Pulmonary artery endothelial cell (primary cell): ENCODE data around the gene SPOCK3. TPM values are rescaled to one million over a fixed set of nuclear protein-coding genes. Genes with fewer than 3 reads are reported as not detected.
"Not testable (repeated sequence)": the region's sequence is repeated elsewhere in the genome, so short reads cannot be mapped to it uniquely, and the experiment has no call there.

Experiments
- DNase-seq: peaks from one replicate; pipeline ENCODE4 v3.0.0-alpha.2; 2011; ENCODE audit warnings: low read depth, low spot score
- total RNA-seq: library from RNA; depleted of rRNA; stranded (reverse); fragments of >200 nt; gene quantifications from 2 replicates; pipeline ENCODE4 v1.2.3, GENCODE V29; 2014

SPOCK3 gene
- total RNA-seq, 1 donor from 2014 or later: not detected

DNA sequence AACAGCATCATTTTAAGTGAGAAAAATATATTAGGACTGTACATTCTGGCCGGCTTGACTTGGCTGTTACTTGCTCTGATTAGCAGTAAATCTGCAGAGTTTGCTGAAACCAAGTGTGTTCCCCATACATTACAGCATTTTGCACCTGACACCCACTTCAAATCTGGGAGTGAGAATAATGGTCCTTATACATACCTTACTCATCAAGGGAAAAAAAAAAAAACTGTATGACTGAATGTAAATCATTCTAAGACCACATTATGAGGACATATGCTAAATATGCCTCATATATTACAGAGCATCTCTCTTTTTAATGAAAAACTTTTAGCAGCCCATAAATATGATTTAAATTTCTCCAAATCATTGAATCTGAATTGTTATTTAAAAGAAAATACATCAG lies 406.7 kb downstream of the SPOCK3 start:
- no peak for DNase-seq

DNA sequence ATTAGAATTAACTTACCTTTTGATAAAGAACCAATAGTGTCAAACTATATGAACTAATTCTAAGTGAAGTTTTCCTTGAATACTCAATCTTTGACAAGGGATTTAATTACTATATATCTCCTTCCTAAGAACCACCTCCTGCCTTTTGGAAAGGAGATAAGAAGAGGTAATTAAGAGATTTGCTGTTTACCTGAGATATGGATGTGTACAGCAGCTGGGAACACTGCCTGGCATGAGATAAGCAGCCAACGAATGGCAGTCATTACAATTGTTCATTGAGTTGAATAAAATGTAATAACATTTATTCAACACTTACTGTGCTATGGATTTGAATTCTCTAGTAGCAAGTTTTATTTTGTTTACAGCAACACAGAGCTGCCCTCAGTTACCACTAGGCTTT lies 407.1 kb downstream of the SPOCK3 start:
- no peak for DNase-seq

DNA sequence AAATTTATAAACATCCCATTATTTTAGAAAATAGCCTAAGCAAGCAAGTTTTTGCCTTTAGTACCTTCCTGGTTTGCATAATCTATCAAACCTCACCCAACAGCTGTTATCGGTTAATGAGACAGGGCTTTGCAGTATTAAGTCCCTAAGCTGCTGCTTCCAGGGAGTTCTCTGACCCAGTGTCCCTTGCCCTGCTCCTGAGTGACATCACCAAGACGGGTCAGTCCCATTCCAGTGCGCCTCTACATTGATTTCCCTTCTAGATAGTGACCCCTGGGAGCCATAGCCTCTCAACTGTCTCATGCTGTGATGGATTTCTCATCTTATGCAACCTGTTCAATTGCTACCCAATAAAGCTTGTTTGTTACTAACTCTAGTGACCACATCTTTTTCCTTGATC lies 410.4 kb downstream of the SPOCK3 start:
- no peak for DNase-seq

DNA sequence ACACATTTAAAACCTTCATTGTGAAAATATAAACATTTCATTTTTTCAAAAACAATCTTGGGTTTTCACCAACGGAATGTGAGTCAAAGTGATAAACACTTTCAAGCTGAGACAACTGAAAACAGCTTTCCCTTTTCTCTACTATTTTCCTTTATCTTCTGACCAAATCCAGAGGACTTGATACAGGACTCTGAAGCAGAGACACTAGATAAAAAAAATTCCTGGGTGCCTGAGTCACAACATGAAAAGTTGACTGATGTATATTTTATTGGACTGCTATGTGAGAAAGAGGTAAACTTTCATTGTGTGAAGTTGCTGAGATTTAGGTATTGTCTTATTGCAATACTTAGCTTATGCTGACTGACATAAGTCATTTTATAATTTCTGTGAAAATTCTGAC lies 411.2 kb downstream of the SPOCK3 start:
- DNase-seq: no peak

DNA sequence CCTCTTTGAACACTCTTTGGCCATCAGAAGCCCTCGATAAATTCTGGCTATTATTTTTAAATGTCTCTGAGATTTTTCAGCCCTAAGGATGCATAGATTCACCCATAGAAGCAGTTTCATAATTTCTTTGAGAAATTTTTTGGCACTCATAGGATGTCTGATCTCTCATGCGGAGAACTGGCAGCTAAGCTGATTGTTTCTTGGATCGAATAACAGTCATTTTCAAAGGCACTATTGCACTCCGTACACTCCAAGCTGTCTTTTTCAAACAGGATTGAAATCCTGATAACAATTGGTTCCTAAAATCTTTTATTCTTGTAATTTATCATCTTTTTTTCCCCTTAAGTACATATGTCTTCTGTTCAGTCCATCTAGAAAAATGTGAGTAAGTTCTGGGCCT lies 411.9 kb downstream of the SPOCK3 start:
- no peak for DNase-seq

DNA sequence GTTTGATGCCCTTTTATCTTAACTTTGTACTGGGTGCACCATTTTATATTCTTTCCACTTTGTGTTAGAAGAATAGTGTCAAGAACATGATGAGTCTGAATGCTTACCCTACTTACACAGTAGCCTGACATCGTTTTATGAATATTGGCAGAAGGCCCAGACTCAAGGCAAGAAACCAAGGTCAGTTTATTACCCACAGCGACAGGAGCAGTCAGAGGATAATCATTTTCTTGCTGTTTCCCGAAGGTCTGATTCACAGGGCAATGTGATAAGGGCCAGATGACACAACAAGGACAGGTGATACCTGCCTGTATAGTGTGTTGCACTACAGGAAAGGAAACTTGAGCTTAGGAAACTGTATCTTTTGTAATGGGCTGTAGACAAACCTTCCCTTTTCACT lies 417.4 kb downstream of the SPOCK3 start:
- DNase-seq: no peak

DNA sequence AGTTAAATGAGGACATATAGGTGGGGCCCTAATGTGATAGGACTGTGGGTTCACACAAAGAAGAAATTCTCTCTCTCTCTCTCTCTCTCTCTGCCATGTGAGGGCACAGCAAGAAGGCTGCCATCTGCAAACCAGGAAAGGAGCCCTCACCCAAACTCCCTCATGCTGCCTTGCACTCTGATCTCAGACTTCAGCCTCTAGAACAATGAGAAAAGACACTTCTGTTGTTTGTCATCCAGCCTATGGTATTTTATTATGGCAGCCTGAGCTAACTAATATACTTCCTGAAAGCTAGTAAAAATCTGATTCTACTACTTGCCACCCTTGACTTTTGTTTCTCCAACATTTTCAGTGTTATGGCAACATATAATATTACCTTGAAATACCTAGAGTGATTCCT lies 425.9 kb downstream of the SPOCK3 start:
- no peak for DNase-seq

DNA sequence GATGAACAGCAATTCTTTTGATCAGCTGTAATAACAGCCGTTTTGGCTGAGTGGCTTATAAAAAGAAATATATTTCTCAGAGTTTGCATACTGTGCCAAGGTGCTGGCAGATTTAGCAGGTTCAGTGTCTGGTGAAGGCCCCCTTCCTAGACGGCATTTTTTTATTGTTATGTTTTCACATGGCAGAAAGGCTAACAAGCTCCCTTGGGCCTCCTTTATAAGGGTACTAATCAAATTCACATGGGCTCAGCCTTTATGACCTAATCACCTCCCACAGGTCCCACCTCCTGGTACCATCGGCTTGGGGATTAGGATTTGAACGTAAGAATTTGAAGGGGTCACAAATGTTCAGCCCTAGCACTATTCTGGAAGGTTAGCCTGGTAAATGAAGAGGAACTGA lies 431.9 kb downstream of the SPOCK3 start:
- DNase-seq: no peak

DNA sequence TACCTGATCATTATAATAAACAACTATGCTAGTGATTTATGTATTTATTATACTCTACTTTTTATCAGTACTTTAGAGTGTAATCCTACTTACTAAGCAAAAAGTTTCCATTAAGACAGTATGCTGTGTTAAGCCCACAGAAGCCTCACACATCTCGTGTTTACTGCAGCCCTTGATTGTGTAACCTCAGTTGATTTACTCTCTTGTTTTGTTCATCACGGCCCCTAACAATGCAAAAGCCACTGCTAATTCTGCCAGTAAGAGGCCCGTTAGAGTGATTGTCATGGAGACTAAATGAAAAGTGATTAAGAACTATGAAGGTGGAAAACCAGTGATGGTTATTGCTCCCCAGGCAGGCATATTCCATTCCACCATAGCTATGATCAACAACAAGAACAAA lies 436.2 kb downstream of the SPOCK3 start:
- DNase-seq: no peak

DNA sequence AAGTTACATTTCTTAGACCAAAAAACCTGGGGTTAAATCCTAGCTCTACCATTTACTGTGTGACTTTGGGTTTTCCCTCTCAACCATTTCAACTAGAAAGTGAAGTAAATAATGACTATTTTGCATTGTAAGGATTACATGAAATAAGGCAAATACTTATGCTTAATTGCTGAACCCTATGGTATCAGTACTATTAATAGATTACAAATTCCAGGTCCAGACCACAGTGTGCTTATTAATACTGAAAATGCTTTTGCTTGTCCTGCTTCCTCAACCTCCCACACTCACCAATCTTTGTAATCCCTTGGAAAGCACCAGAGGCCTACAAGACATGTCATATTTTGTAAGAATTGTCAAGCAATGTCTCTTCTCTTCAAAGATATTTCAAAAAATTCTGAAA lies 456.5 kb downstream of the SPOCK3 start:
- DNase-seq: no peak

DNA sequence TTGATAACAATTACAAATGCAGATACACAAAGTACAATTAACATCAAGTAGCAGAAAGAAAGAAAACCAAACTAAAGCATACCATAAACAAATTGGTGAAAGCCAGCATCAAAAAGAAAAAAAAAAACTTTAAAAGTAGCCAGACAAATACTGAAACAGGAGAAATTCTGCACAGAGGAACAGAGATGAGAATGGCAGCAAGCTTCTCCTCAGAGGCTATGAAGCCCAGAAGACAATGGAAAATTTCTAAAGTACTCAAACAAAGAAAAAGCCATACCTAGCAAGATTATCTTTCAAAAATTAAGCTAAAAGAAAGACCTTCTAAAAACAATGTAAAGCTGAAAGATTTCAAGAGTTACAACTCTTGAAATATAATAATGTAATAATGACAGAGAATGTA lies 471.3 kb downstream of the SPOCK3 start:
- no peak for DNase-seq

DNA sequence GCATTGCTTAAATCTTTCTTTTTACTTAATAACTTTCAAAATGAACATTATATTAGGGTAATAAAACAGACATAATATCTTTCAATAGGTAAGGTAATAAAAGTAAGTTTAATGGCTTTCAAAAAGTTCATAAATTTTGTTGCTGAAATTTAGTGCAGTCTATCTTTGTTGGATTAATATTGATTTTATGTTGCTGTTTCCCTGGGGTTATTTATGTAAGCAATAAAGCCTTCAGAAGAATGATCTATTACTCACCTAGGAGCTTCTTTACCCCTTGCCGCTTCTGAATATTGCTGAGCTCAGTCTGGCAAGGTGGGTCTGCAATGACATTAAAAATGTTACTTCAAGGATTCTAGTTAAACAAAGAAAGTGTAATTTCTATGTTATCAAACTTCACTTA lies 492.6 kb downstream of the SPOCK3 start:
- no peak for DNase-seq

DNA sequence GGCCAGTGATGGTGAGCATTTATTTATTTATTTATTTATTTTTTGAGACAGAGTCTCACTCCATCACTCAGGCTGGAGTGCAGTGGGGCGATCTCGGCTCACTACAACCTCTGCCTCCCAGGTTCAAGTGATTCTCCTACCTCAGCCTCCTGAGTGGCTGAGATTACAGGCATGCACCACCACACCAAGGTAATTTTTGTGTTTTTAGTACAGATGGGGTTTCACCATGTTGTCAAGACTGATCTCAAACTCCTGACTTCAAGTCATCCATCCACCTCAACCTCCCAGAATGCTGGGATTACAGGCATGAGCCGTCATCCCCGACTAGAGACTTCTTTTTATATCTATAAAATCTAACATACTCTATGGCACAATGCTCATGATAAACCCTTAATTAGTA lies 495.1 kb downstream of the SPOCK3 start:
- not testable (repeated sequence) for DNase-seq

DNA sequence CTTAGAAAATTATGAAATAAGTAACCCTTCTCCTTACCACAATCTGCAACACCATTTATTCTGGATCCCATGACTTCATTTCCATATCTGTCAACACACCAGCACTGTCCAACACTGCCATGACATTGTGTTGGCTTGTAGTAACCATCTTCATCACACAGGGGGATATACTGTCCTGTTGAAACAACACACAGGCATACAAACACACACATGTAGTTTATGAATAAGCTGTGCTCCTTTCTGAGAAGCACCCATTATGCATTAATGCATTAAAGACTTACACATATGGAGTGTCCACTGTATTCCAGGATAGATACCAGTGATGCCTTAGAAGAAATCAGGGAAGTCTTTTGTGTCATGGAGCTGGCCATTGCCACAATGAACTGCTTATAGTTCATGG lies 496.9 kb downstream of the SPOCK3 start:
- no peak for DNase-seq

DNA sequence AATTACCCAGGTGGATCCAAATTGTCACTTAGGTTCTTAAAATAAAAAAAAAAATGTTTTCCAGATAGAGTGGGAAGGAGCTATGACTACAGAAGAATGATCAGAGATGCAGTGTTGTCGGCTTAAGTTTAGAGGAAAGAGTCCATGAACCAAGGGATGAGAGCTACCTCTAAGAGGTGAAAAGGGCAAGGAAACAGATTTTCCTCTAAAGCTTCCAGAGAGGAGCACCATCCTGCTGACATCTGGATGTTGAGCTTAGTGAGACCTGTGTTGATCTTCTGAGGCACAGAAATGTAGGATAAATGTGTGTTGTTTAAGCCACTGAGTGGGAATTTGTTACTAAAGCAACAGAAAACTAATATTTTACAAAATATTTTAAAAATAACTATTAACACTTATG lies 498.7 kb downstream of the SPOCK3 start:
- DNase-seq: no peak

DNA sequence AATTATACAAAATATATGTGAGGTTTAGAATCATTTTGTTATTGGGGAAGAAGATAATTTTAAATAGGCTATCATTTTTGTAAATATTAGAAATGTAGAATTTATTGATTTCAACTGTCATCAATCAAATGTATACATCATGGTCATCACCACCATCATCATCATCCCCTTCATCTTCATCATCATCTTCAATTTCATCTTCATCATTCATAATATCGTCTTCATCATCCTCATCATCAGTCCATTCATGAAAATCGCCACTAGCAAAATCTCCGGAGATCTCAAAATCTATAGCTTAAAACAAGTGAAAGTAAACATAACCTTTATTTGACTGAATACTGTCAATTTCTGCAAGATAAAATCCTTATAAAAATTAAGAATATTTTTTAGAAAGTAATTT lies 499.5 kb downstream of the SPOCK3 start:
- no peak for DNase-seq

DNA sequence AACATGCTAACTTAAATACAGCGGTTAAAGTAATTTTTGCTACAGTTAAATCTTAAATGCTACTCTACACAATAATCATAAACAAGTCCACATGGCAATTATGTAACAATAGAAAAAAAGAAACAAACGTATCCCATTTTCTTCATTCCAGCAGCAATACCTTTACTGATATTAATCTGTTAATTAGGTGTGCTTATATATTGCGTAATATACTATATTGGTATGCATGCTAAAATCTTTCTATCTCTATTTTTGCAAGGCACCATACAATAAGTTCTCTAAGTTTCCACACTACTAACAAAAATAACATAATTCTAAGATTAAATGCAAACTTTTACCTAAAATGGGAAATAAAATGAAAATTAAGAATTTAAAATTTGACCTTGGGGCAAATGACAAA lies 500.6 kb downstream of the SPOCK3 start:
- no peak for DNase-seq

DNA sequence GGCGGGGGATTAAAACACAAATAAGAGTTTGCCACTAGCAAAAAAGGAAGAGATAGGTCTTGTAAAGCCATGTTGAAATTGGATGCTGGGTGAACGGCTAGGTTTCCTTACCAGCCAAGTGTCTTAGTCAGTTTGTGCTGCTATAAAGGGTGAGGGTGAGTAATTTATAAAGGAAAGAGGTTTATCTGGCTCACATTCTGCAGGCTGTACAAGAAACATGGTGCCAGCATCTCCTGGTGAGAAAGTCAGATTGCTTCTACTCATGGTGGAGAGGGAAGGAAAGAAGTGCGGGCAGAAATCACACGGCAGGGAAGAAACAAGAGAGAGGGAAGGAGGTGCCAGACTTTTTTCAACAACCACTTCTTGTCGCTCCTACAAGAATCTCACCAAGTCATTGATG lies 507.5 kb downstream of the SPOCK3 start:
- no peak for DNase-seq

DNA sequence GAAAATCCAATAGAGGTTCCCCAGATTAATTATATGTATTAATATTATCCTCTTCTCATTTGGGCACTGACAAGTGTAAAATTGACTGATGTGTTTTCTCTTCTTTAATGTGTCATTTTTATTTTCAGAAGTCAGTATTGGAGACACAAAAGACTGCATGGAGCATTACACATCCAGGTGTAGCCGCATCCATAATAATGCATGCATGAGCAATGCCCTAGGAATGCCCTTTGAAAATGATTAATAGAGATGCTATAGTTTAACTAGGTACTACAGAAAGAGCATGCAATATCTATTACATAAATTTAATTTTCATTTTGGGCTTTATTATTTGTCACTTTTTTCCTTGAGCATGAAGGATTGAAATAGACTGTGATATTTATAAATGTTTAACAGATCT lies 509.9 kb downstream of the SPOCK3 start:
- DNase-seq: no peak

DNA sequence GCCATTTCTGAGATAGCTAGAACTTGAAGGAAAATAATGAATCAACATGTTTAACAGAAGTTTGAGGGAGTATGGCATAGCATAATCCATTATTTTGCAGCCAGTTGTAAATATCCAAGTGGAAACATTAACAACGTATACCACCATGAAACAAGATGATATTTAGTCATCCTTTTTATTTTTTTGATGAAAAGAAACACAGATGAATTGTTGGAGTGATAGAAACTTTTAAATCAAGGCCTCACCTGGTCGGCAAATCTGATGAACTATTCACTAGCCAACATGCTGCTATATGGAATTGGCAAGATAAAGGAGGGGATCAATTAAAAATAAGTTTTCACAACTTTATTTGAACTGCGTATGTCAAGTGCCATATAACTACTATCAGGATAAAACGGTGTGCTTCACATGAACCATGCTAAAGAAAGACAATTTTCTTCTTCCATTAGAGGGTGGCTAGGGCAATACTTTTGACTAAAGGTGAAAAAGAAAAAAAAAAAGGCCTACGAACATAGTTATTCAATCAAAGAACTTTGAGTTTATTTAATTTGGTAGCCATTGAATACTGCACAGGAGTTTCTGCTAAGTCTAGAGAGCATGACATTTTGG lies 510.7 kb downstream of the SPOCK3 start:
- no peak for DNase-seq

DNA sequence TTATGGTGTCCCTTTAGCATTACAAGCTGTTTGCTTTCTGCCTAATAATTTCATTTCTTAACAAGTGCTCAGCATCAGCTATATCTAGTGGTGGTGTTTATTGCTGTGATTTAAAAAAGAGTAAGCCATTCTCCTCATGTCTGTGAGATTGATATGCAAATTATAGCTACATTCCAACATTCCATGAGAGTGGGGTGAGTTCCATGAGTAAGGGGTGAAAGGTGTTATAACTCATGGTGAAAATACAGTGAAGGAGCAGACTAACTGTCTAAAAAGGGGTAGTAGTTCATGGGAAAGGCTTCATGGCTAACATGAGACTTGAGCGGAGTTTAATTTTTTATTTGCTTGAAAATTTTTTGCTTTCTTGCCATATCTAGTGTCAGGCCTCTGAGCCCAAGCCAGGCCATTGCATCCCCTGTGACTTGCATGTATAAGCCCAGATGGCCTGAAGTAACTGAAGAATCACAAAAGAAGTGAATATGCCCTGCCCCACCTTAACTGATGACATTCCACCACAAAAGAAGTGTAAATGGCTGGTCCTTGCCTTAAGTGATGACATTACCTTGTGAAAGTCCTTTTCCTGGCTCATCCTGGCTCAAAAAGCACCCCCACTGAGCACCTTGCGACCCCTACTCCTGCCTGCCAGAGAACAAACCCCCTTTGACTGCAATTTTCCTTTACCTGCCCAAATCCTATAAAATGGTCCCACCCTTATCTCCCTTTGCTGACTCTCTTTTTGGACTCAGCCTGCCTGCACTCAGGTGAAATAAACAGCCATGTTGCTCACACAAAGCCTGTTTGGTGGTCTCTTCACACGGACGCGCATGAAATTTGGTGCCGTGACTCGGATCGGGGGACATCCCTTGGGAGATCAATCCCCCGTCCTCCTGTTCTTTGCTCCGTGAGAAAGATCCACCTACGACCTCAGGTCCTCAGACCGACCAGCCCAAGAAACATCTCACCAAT lies 518.3 kb downstream of the SPOCK3 start:
- not testable (repeated sequence) for DNase-seq

DNA sequence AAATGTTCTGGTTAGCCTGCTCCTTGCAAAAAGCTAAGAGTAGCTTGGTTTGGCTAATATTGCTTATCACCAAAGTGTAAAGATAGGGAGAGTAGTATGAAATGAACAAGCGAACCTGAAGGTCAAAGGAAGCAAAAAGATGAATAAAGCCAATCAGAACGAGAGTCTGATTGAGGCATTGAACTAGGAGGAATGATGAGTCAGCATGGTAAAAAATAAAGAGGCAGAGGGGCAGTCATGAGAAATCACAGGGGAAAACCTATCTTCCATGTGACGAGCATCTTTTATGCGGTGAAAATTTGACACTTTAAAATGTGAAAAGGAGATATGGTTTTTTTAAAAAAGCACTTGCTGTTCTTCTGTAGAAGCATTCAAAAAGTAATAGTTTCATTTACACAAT lies 533.7 kb downstream of the SPOCK3 start:
- DNase-seq: no peak

DNA sequence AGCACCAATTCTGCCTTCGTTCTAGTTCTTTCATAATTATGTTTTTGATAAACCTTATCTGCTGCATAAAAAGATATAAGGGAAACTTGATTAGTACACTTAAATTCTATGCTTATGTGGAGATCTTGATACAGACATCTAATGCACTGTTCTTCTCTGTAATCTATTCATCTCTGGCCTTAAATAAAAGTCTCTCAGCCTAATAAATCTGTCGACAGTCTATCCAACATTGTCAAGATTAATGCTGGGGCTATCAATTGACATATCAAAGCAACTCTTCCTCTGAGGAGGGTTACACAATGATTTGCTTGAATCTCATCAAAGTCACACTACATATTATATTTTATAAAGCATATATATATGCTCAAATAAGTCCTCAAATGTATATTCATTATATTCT lies 545.5 kb downstream of the SPOCK3 start:
- DNase-seq: no peak
